Common myeloid progenitor, CD34-positive (primary cell): ENCODE data around the gene PCGF6. TPM values are rescaled to one million over a fixed set of nuclear protein-coding genes. Genes with fewer than 3 reads are reported as not detected.
A peak's percentile ranks its signal among the peaks of the same experiment; 100 is the strongest.

Source experiments
- CTCF ChIA-PET: fragments of 350-600 bp; sonication (Branson Sonifier 250); formaldehyde crosslinking; loops from one replicate; lab custom pipeline; 2021; ENCODE audit warnings: antibody characterized with exemption; lab: Charles Lee
- POLR2A ChIA-PET: fragments of 350-600 bp; sonication (Branson Sonifier 250); formaldehyde crosslinking; loops from one replicate; lab custom pipeline; 2021; ENCODE audit warnings: antibody characterized with exemption; lab: Charles Lee
- DNase-seq, 3 donors: peaks; one replicate each; pipeline versions ENCODE4 v3.0.0 to v3.0.0-alpha.2; 2013
- H3K27ac ChIP-seq, 2 experiments: 1 replicate in 1 of 2; 2 replicates in 1 of 2; pipeline ENCODE4 v1.7.0; 2013; ENCODE audit warnings: inconsistent platforms in 2 of 2, low read length in 2 of 2, mild to moderate bottlenecking in 2 of 2, low read depth in 1 of 2, moderate library complexity in 1 of 2; ENCODE audit not compliant: severe bottlenecking in 2 of 2, insufficient read depth in 1 of 2, poor library complexity in 1 of 2
- H3K27me3 ChIP-seq, 5 experiments: replicated peaks in 2 of 5; 1 replicate in 3 of 5; 2 replicates in 2 of 5; pipeline versions ENCODE4 v1.6.1 to v1.7.0; 2013; ENCODE audit warnings: low read length in 4 of 5, mild to moderate bottlenecking in 2 of 5, moderate library complexity in 2 of 5, inconsistent platforms in 1 of 5; ENCODE audit not compliant: insufficient read depth in 5 of 5, control insufficient read depth in 4 of 5
- H3K36me3 ChIP-seq, 4 experiments: 1 replicate in 2 of 4; 2 replicates in 2 of 4; pipeline versions ENCODE4 v1.6.1 to v1.7.0; 2013; ENCODE audit warnings: low read length in 3 of 4, control low read depth in 1 of 4, mild to moderate bottlenecking in 1 of 4; ENCODE audit not compliant: control insufficient read depth in 4 of 4, insufficient read depth in 4 of 4
- H3K4me1 ChIP-seq, 4 experiments: 1 replicate in 3 of 4; 2 replicates in 1 of 4; pipeline versions ENCODE4 v1.6.1 to v1.7.1; 2013; ENCODE audit warnings: low read length in 3 of 4, mild to moderate bottlenecking in 3 of 4, control low read depth in 1 of 4, inconsistent platforms in 1 of 4, moderate library complexity in 1 of 4; ENCODE audit not compliant: control insufficient read depth in 4 of 4, insufficient read depth in 4 of 4; ENCODE audit errors: control extremely low read depth in 1 of 4
- H3K4me3 ChIP-seq, 7 experiments: 1 replicate in 4 of 7; 2 replicates in 3 of 7; pipeline versions ENCODE4 v1.5.1 to v1.7.0; 2013; ENCODE audit warnings: mild to moderate bottlenecking in 7 of 7, low read length in 6 of 7, moderate library complexity in 6 of 7, inconsistent platforms in 2 of 7, low read depth in 2 of 7, control low read depth in 1 of 7; ENCODE audit not compliant: insufficient read depth in 4 of 7, control insufficient read depth in 1 of 7; ENCODE audit errors: extremely low read depth in 1 of 7
- H3K9me3 ChIP-seq, 5 experiments: 1 replicate in 4 of 5; 2 replicates in 1 of 5; pipeline versions ENCODE4 v1.6.1 to v1.7.1; 2013; ENCODE audit warnings: low read length in 4 of 5, mild to moderate bottlenecking in 2 of 5, inconsistent platforms in 1 of 5, low read depth in 1 of 5, moderate library complexity in 1 of 5; ENCODE audit not compliant: control insufficient read depth in 4 of 5, insufficient read depth in 2 of 5; ENCODE audit errors: control extremely low read depth in 1 of 5
- WGBS: methylation state at CpG from one replicate; pipeline ENCODE4 v1.1.5; 2013; ENCODE audit not compliant: insufficient coverage; 5-methylcytosine and 5-hydroxymethylcytosine counted together
- polyA plus RNA-seq: library from polyadenylated mRNA; unstranded; fragments of 120-200 nt; gene quantifications from one replicate; pipeline ENCODE4 v1.2.1, GENCODE V29; 2013

PCGF6 gene
- 13.3 TPM for polyA plus RNA-seq

GRCh38 chr10:103350517-103351260 is at the start of gene PCGF6:
TSS of gene PCGF6 (minus strand) at chr10:103351140. CDS start at chr10:103351066, 74 bp downstream.
- CTCF ChIA-PET: interaction anchor here (0.6 to 1.8 kb wide), 2 partner anchors 17 to 107 kb away, joined by 3 to 6 read pairs; no protein-coding TSS in a partner anchor
- POLR2A ChIA-PET: interaction anchor here (1.3 kb wide), 1 partner anchor 18 kb away, joined by 4 read pairs; the partner anchor contains the start of gene TAF5
- Histone ChIP-seq H3K27ac (peak within 1 kb of the TSS; percentile 54 to 66), H3K9me3 (no peaks in the 10 kb centered on the region), H3K27me3 (no peaks in the 10 kb centered on the region), H3K4me3 (peak within 1 kb of the TSS; percentile 64 to 84 (median 77)), H3K4me1 (peaks cover 0 to 10% (median 6%) of the 10 kb centered on the region in 4 experiments), H3K36me3 (peaks cover under 1 to 15% (median 8%) of the 10 kb centered on the region in 4 experiments)
- DNase-seq: peak; percentile 68 to 82 (median 75)
- under 1% methylated on average over 73 of the region's 82 CpGs for WGBS

- Histone ChIP-seq H3K4me1 (peaks cover 11 to 36% (median 26%) of the 10 kb centered on the region in 4 experiments), H3K9me3 (no peaks in the 10 kb centered on the region), H3K4me3 (peak overlapping the region in 6 of 7 experiments; percentile 52 to 97 (median 92)), H3K27ac (peak overlapping the region; percentile 61 to 92), H3K27me3 (no peaks in the 10 kb centered on the region), H3K36me3 (peaks cover 8 to 42% (median 30%) of the 10 kb centered on the region in 4 experiments)
- ChIA-PET POLR2A (no interaction called here), CTCF (interaction anchor here (1.2 to 1.7 kb wide), 2 partner anchors 19 to 20 kb away, joined by 3 to 5 read pairs; no protein-coding TSS in a partner anchor)
- DNase-seq: peak in 2 of 3 donors; percentile 4 to 9
- WGBS: 84% methylated on average over 13 of the region's 19 CpGs
Observed at GRCh38 chr10:103397191-103397825, 46.4 kb upstream of the PCGF6 start.

- WGBS: 0% methylated on average over 4 of the region's 8 CpGs
Observed at GRCh38 chr10:103396789-103397087, 45.8 kb upstream of the PCGF6 start.

GRCh38 chr10:103396067-103396788 is 45.3 kb upstream of the PCGF6 start, which contains the start of the genes ATP5MK and PDCD11:
TSS of gene ATP5MK (minus strand) at chr10:103396475. CDS start at chr10:103392457, 4,018 bp downstream.
TSS of gene PDCD11 (plus strand) at chr10:103396626. CDS start at chr10:103398427, 1,801 bp downstream.
- peak; percentile 98 to 99 (median 98) for DNase-seq
- no peaks in the 10 kb centered on the region for H3K27me3 ChIP-seq
- H3K36me3 ChIP-seq: peaks cover 8 to 40% (median 30%) of the 10 kb centered on the region in 4 experiments
- ChIA-PET POLR2A (interaction anchor here (0.6 to 1.0 kb wide), 4 partner anchors 27 to 277 kb away, joined by 3 read pairs; no protein-coding TSS in a partner anchor), CTCF (interaction anchor here (0.9 to 1.7 kb wide), 4 partner anchors 11 to 28 kb away, joined by 3 to 5 read pairs (median 3); no protein-coding TSS in a partner anchor)
- H3K9me3 ChIP-seq: no peaks in the 10 kb centered on the region
- 0% methylated on average over 54 of the region's 56 CpGs for WGBS
- peak within 1 kb of the TSS; percentile 78 to 92 for H3K27ac ChIP-seq
- peaks cover 11 to 36% (median 26%) of the 10 kb centered on the region in 4 experiments for H3K4me1 ChIP-seq
- peak within 1 kb of the TSS; percentile 50 to 97 (median 90) for H3K4me3 ChIP-seq

More at GRCh38 chr10:103396789-103397087, 45.8 kb upstream of the PCGF6 start:
- CTCF ChIA-PET: interaction anchor here (1.7 kb wide), 1 partner anchor 21 kb away, joined by 3 read pairs; no protein-coding TSS in a partner anchor
- Histone ChIP-seq H3K36me3 (peaks cover 8 to 42% (median 29%) of the 10 kb centered on the region in 4 experiments), H3K9me3 (no peaks in the 10 kb centered on the region), H3K4me3 (peak overlapping the region; percentile 50 to 97 (median 90)), H3K27me3 (no peaks in the 10 kb centered on the region), H3K27ac (peak overlapping the region; percentile 61 to 92), H3K4me1 (peaks cover 11 to 36% (median 26%) of the 10 kb centered on the region in 4 experiments)
- DNase-seq: no peak
- POLR2A ChIA-PET: interaction anchor here (1.0 kb wide), 1 partner anchor 28 kb away, joined by 3 read pairs; no protein-coding TSS in a partner anchor

DNA sequence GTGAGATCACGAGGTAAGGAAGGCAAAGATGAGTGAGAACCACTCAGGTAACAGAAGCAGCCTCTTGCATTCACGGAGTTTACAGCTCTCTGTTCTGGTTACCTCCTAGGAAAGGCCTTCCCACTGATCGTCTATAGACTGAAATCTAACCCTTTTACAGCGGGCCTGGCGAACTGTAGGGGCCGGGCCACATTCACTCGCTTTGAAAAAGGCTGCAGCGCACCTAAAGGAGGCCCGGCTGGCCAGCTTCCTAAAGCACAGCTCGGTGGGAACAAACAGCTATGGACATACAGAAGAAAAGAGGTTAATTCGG is 44.8 kb upstream of the PCGF6 start:
- peak overlapping the region; percentile 50 to 97 (median 90) for H3K4me3 ChIP-seq
- WGBS: 0% methylated on average over 10 of the region's 11 CpGs

DNA sequence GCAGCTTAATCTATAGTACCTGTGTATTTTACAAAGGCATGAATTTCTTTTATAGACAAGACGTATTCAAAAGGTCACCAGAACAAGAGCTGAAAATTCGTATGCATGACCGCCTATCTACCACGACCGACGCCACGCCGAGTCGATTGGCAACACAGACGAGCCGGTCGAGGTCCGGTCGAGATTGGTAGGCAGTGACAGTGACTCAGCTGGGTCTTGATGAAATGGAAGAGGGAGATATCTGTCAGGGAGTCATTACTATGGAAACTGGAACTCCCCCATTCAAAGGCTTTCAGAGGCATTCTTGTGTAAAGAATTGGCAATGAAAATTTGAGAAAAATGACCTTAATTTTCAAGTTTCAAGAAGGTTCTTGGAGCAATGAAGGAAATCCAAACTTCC is 43.2 kb upstream of the PCGF6 start:
- Histone ChIP-seq H3K36me3 (peaks cover 7 to 38% (median 31%) of the 10 kb centered on the region in 4 experiments), H3K4me3 (peak overlapping the region in 1 of 7 experiments; percentile 9), H3K9me3 (no peaks in the 10 kb centered on the region), H3K27me3 (no peaks in the 10 kb centered on the region), H3K27ac (peak overlapping the region in 1 of 2 experiments; percentile 21), H3K4me1 (peaks cover 11 to 36% (median 26%) of the 10 kb centered on the region in 4 experiments)
- 96% methylated on average over 14 of the region's 14 CpGs for WGBS
- DNase-seq: peak in 2 of 3 donors; percentile 9 to 21
- ChIA-PET POLR2A (no interaction called here), CTCF (no interaction called here)

More for the DNA sequence above, 44.8 kb upstream of the PCGF6 start:
- Histone ChIP-seq H3K27me3 (no peaks in the 10 kb centered on the region), H3K27ac (peak overlapping the region; percentile 78 to 92), H3K9me3 (no peaks in the 10 kb centered on the region), H3K4me1 (peaks cover 11 to 36% (median 26%) of the 10 kb centered on the region in 4 experiments), H3K36me3 (peaks cover 7 to 42% (median 33%) of the 10 kb centered on the region in 4 experiments)
- no peak for DNase-seq
- CTCF ChIA-PET: interaction anchor here (0.9 to 1.7 kb wide), 4 partner anchors 11 to 27 kb away, joined by 3 to 5 read pairs (median 3); no protein-coding TSS in a partner anchor
- POLR2A ChIA-PET: interaction anchor here (0.6 to 1.0 kb wide), 3 partner anchors 27 to 201 kb away, joined by 3 read pairs; no protein-coding TSS in a partner anchor
